Small intestine (tissue), 7 donors: Measurements from ENCODE around the gene UQCR11. TPM values are rescaled to one million over a fixed set of nuclear protein-coding genes. Genes with fewer than 3 reads are reported as not detected.

Experiments used
- DNase-seq, 2 donors: peaks; one replicate each; pipeline versions ENCODE4 v3.0.0 to v3.0.0-alpha.2; 2013
- FAIRE-seq: peaks from 2 replicates; lab custom pipeline; 2012; peaks lifted over from hg19 to GRCh38; lab: Jason Lieb, UNC
- H3K27ac ChIP-seq, 3 donors: one replicate each; pipeline ENCODE4 v1.5.1; 2013; ENCODE audit warnings: low read length in 2 of 3, mild to moderate bottlenecking in 2 of 3, control low read depth in 1 of 3, inconsistent platforms in 1 of 3, low read depth in 1 of 3, moderate library complexity in 1 of 3
- H3K27me3 ChIP-seq, 3 donors: one replicate each; pipeline ENCODE4 v1.6.1; 2013; ENCODE audit warnings: low read length in 3 of 3, inconsistent platforms in 1 of 3; ENCODE audit not compliant: control insufficient read depth in 3 of 3, insufficient read depth in 3 of 3
- H3K36me3 ChIP-seq, 3 donors: one replicate each; pipeline ENCODE4 v1.6.1; 2013; ENCODE audit warnings: low read length in 3 of 3, inconsistent platforms in 1 of 3, low read depth in 1 of 3, mild to moderate bottlenecking in 1 of 3, moderate library complexity in 1 of 3; ENCODE audit not compliant: control insufficient read depth in 3 of 3, insufficient read depth in 2 of 3
- H3K4me1 ChIP-seq, 3 donors: one replicate each; pipeline ENCODE4 v1.6.1; 2013; ENCODE audit warnings: low read length in 2 of 3, inconsistent platforms in 1 of 3, low read depth in 1 of 3, mild to moderate bottlenecking in 1 of 3, moderate library complexity in 1 of 3; ENCODE audit not compliant: control insufficient read depth in 3 of 3, insufficient read depth in 2 of 3
- H3K4me3 ChIP-seq, 3 donors: one replicate each; pipeline ENCODE4 v1.5.1; 2013; ENCODE audit warnings: low read length in 3 of 3, control low read depth in 1 of 3, inconsistent platforms in 1 of 3, low read depth in 1 of 3, mild to moderate bottlenecking in 1 of 3, moderate library complexity in 1 of 3
- H3K9me3 ChIP-seq, 2 donors: one replicate each; pipeline ENCODE4 v1.6.1; 2013; ENCODE audit warnings: low read depth in 1 of 2, low read length in 1 of 2; ENCODE audit not compliant: control insufficient read depth in 2 of 2, insufficient read depth in 1 of 2
- WGBS, 3 donors: extraction: QIAGEN DNeasy Blood & Tissue Kit; methylation state at CpG; one replicate each; pipeline ENCODE4 v1.1.7; 2013; 5-methylcytosine and 5-hydroxymethylcytosine counted together
- polyA plus RNA-seq, 4 donors: library from polyadenylated mRNA; stranded (reverse) in 3 of 4; unstranded in 1 of 4; fragments of 200-250 nt in 3 of 4; fragments of 120-200 nt in 1 of 4; gene quantifications; one replicate each; pipeline versions ENCODE4 v1.2.1 to v1.2.3, GENCODE V29; 2013
- donor health status: healthy with polysubstance abuse.
- donor health status: control.
- donor health status: control.
- donor health status: Bipolar disorder and iron deficiency.
- donor health status: healthy.

UQCR11 gene
- polyA plus RNA-seq, 4 donors, result 115 to 283 (median 212) TPM

DNA sequence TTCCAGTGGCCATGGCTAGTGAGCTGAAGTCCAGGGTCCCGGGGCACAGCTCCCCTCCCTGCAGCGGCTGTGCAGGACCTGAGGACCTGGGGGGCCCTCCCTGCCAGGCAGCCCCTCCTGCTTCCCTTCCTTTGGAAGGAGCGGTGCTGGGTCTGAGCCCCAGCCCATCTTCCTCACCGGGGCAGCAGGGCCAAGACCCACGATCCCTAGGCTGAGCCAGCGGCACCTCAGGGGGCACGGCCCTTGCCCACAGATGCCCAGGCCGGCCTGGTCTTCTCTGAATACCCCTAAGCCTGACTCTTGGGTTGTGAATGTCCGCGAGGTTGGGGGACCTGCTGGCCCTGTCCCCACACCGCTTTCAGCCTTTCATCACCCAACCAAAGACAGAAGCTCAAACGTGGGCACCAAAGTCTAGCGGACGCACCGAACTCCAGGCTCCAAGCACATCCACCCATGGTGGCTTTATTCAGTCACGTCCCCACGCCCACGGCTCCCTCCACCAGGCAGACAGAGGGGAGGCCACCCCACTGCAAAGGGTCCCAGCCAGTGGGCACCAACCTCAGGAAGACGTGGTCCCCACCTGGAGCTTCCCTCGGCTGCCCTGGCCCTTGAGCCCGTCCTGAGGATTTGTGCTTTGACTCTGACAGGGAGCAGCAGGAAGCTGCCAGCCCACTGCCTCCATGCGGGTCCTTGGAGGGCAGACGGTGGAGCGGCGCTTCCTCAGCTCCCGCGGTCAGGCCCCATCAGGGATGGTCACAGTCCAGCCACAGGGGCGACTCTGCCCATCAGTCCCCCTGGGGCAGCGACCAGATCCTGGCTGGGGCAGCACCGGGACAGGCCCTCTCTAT, 28.8 kb downstream of the UQCR11 start:
- WGBS, 3 donors, result 87 to 92% (median 92%) methylated on average over 26 to 30 of the region's 30 CpGs
- Histone ChIP-seq H3K9me3 (no peaks in the 10 kb centered on the region), H3K4me3 (no peak overlapping the region), H3K36me3 (peaks cover 3 to 66% (median 6%) of the 10 kb centered on the region in 3 donors), H3K27me3 (no peaks in the 10 kb centered on the region), H3K27ac (no peak overlapping the region), H3K4me1 (no peaks in the 10 kb centered on the region)
- DNase-seq (no peak), FAIRE-seq (no peak)

DNA sequence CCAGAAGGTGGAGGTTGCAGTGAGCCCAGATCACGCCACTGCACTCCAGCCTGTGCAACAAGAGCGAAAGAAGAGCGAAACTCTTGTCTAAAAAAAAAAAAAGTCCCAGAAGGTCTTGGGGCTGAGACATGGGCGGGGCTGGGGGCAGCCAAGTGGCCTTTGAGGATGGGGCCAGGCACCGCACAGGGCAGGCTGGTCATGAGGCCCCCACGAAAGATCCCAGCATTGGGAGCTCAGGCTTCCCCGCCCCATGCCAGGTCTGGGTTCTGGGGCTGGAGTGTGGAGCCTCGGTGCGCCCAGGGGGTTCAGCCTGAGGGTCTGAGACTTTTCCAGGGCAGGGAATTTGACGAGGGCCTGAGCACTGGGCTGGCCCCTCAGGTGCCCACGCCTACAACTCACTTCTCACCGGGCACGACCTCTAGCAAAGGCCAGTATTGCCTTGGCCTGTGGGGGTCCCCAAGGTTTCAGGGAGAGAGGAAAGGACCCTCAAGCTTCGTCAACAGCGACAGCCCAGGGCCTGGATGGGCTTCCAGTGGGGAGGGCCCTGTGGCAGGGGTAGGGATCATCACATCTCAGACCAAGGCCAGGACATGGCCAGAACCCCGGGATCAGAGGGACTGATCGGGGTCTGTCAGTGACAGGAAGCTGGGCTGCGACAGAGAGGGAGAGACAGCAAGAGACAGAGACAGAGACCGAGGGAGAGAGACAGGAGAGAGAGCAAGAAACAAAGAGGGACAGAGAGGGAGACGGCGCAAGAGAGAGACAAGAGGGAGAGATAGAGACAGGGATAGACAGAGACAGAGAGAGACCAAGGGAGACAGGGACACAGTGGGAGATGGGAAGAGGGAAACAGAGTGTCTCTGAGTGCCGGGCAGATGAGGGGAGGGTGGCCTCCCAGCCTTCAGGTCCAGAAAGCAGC, 29.7 kb downstream of the UQCR11 start:
- no peaks in the 10 kb centered on the region for H3K4me1 ChIP-seq
- H3K9me3 ChIP-seq, result no peaks in the 10 kb centered on the region
- WGBS, 3 donors, result 86% methylated on average over 22 of the region's 22 CpGs
- DNase-seq (no peak), FAIRE-seq (no peak)
- H3K27me3 ChIP-seq, result no peaks in the 10 kb centered on the region
- no peak overlapping the region for H3K4me3 ChIP-seq
- H3K27ac ChIP-seq, result no peak overlapping the region
- H3K36me3 ChIP-seq, result peaks cover 3 to 57% (median 6%) of the 10 kb centered on the region in 3 donors

DNA sequence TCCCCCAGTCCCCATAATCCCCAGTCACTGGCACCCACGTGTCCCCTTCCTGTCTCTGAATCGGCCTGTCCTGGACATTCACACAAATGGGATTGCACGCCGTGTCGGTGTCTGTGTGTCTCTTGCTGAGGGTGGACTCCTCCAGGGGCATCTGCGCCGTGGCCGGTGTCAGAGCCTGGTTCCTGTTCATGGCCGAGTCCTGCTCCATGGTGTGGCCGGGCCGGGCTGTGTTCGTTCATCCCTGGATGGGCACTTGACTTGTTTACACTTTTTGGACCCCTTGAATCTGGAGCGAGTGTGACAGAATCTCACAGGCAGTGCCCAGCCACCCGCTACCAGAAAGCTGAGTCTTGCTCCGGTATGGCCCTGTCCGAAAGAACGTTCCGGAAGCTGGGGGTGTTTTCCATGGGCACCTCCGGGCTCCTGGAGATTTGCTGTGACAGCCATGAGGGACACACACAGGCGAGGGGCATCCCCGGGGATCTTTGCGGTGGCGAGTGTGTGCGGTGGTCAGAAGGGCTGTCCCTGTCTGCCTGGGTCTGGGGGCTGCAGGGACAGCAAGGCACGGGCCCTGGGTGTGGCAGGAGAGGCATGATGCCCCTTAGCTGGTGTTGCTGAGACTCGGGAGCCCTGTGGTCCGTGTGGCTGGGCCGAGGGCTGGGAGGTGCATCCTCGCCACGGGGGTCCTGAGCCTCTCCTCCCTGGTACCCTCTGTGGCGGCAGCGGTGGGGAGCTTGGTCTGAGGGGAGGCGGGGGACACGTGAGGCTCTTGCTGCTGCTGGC, 30.7 kb downstream of the UQCR11 start:
- H3K27ac ChIP-seq, result no peak overlapping the region
- no peaks in the 10 kb centered on the region for H3K9me3 ChIP-seq
- FAIRE-seq, result no peak
- H3K27me3 ChIP-seq, result peaks cover 0 to 1% (median 0%) of the 10 kb centered on the region in 3 donors
- peaks cover 3 to 47% (median 6%) of the 10 kb centered on the region in 3 donors for H3K36me3 ChIP-seq
- 86 to 88% (median 87%) methylated on average over 32 to 34 of the region's 34 CpGs for WGBS, 3 donors
- no peaks in the 10 kb centered on the region for H3K4me1 ChIP-seq
- no peak overlapping the region for H3K4me3 ChIP-seq
- no peak for DNase-seq

DNA sequence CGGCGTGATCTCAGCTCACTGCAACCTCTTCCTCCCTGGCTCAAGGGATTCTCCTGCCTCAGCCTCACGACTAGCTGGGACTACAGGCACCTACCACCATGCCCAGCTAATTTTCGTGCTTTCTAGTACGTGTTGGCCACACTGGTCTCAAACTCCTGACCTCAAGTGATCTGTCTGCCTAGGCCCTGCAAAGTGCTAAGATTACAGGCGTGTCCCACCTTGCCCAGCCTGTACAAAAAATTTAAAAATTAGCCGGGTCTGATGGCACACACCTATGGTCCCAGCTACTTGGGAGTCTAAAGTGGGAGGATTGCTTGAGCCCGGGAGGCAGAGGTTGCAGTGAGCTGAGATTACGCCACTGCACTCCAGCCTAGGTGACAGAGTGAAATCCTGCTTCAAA, 32.5 kb downstream of the UQCR11 start:
- peaks cover 0 to 3% (median 0%) of the 10 kb centered on the region in 3 donors for H3K4me1 ChIP-seq
- peaks cover 0 to 5% of the 10 kb centered on the region in 2 donors for H3K9me3 ChIP-seq
- H3K27me3 ChIP-seq, result peaks cover 0 to 10% (median 0%) of the 10 kb centered on the region in 3 donors
- no peak overlapping the region for H3K27ac ChIP-seq
- FAIRE-seq (no peak), DNase-seq (no peak)
- peaks cover 3 to 30% (median 6%) of the 10 kb centered on the region in 3 donors for H3K36me3 ChIP-seq
- 68 to 82% (median 75%) methylated on average over 9 of the region's 9 CpGs for WGBS, 3 donors
- no peak overlapping the region for H3K4me3 ChIP-seq

DNA sequence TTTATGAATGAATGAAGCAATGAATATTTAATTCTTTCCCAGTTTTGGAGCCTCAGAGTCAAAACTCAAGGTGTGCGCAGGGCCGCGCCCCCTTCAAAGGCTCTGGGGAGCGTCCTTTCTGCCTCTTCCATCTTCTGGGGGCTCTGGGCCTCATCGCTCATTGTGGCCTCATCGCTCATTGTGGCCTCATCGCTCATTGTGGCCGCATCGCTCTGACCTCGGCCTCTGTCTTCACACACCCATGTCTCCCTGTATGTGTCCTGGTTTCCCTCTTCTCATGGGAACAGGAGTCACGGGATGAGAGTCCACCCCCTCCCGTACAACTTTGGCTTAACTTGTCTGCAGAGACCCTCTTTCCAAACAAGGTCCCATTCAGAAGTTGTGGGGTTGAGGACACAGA, 33.9 kb downstream of the UQCR11 start:
- Histone ChIP-seq H3K27ac (no peak overlapping the region), H3K4me3 (no peak overlapping the region), H3K4me1 (peaks cover 0 to 4% (median 1%) of the 10 kb centered on the region in 3 donors), H3K36me3 (peaks cover 0 to 16% (median 0%) of the 10 kb centered on the region in 3 donors), H3K27me3 (peaks cover 0 to 10% (median 0%) of the 10 kb centered on the region in 3 donors), H3K9me3 (peaks cover 0 to 5% of the 10 kb centered on the region in 2 donors)
- DNase-seq, result no peak
- FAIRE-seq, result no peak
- 87 to 91% (median 90%) methylated on average over 12 of the region's 12 CpGs for WGBS, 3 donors

DNA sequence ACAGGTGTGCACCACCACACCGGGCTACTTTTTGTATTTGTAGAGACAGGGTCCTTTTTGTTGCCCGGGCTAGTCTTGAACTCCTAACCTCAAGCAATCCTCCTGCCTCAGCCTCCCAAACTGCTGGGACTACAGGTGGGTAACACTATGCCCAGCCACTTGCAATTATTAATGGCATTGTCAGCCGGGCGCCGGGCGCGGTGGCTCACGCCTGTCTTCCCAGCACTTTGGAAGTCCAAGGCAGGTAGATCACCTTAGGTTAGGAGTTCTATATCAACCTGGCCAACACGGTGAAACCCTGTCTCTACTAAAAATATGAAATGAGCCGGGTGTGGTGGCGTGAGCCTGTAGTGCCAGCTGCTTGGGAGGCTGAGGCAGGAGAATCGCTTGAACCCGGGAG, 34.4 kb downstream of the UQCR11 start:
- Histone ChIP-seq H3K27ac (no peak overlapping the region), H3K4me1 (peaks cover 0 to 9% (median 5%) of the 10 kb centered on the region in 3 donors), H3K27me3 (peaks cover 0 to 10% (median 0%) of the 10 kb centered on the region in 3 donors), H3K4me3 (no peak overlapping the region), H3K9me3 (peaks cover 0 to 5% of the 10 kb centered on the region in 2 donors), H3K36me3 (peaks cover 0 to 14% (median 0%) of the 10 kb centered on the region in 3 donors)
- 91 to 93% (median 91%) methylated on average over 13 of the region's 13 CpGs for WGBS, 3 donors
- DNase-seq, result no peak
- FAIRE-seq, result no peak

DNA sequence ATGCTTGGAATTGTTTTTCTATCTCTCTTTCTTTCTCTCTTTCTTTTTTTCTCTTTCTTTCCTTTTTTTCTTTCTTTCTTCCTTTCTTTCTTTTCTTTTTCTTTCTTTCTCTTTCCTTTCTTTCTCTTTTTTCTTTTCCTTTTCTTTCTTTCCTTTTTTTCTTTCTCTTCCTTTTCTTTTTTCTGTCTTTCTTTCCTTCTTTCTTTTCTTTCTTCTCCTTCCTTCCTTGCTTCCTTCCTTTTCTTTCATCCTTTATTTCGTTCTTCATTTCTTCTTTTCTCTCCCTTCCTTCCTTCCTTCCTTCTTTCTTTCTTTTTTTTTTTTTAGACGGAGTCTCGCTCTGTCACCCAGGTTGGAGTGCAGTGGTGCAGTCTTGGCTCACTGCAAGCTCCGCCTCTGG, 35.3 kb downstream of the UQCR11 start:
- WGBS, 3 donors, result 64 to 75% (median 71%) methylated on average over 4 of the region's 4 CpGs
- Histone ChIP-seq H3K27me3 (peaks cover 0 to 10% (median 0%) of the 10 kb centered on the region in 3 donors), H3K9me3 (peaks cover 0 to 5% of the 10 kb centered on the region in 2 donors), H3K4me1 (peaks cover 0 to 10% (median 5%) of the 10 kb centered on the region in 3 donors), H3K27ac (no peak overlapping the region), H3K36me3 (peaks cover 0 to 16% (median 0%) of the 10 kb centered on the region in 3 donors), H3K4me3 (no peak overlapping the region)
- no peak for DNase-seq
- no peak for FAIRE-seq
